ENCODE measurements around the gene CD2.

DNA sequence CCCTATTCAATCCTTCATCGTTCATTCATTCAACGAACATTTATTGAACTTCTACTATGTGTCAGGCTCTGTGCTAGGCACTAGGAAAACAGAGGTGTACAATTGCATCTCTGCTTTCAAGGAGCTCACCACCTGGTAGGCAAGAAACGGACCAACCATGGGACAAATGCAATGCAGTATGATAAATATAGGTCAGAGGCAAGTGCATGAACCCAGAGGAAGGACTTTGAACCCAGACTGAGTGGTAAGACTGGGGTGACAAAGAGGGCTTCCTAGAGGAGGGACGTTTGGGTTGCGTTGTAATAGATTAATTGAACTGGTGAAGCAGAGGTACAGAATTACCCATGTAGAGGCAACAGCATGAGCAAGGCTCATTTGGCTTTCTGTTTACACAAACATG lies 16.4 kb downstream of the CD2 start:
- TF ChIP-seq POLR2A (IDR thresholded peaks at IDR 0.05) (no peak), EP300 (IDR thresholded peaks at IDR 0.05; ENCODE audit: low read depth) (no peak)
- TF ChIP-seq, protein P1, sequence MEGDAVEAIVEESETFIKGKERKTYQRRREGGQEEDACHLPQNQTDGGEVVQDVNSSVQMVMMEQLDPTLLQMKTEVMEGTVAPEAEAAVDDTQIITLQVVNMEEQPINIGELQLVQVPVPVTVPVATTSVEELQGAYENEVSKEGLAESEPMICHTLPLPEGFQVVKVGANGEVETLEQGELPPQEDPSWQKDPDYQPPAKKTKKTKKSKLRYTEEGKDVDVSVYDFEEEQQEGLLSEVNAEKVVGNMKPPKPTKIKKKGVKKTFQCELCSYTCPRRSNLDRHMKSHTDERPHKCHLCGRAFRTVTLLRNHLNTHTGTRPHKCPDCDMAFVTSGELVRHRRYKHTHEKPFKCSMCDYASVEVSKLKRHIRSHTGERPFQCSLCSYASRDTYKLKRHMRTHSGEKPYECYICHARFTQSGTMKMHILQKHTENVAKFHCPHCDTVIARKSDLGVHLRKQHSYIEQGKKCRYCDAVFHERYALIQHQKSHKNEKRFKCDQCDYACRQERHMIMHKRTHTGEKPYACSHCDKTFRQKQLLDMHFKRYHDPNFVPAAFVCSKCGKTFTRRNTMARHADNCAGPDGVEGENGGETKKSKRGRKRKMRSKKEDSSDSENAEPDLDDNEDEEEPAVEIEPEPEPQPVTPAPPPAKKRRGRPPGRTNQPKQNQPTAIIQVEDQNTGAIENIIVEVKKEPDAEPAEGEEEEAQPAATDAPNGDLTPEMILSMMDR (IDR thresholded peaks at IDR 0.05) = no peak

All from transverse colon (tissue), 3 donors.